HepG2 (cell line): Measurements from ENCODE around the gene PKD2L1. TPM values are rescaled to one million over a fixed set of nuclear protein-coding genes. Genes with fewer than 3 reads are reported as not detected.
A peak's percentile ranks its signal among the peaks of the same experiment; 100 is the strongest.

Source experiments
- ATAD3A ChIP-seq: sonication (generic); formaldehyde crosslinking; IDR thresholded peaks from 2 replicates; pipeline ENCODE4 v1.4.0; 2020; ENCODE audit warnings: missing genetic modification reagents
- ATF2 ChIP-seq: sonication (generic); formaldehyde crosslinking; IDR thresholded peaks from 2 replicates; pipeline ENCODE4 v1.4.0; 2020; ENCODE audit warnings: missing genetic modification reagents
- FOXM1 ChIP-seq: sonication (generic); formaldehyde crosslinking; IDR thresholded peaks from 2 replicates; pipeline ENCODE4 v1.5.0; 2020; ENCODE audit warnings: missing genetic modification reagents
- HDAC2 ChIP-seq: sonication (generic); formaldehyde crosslinking; IDR thresholded peaks from 2 replicates; pipeline ENCODE4 v1.4.0; 2020; ENCODE audit warnings: missing genetic modification reagents
- MAFK ChIP-seq, 2 experiments: IDR thresholded peaks in 1 of 2; conservative IDR thresholded peaks in 1 of 2; 2 replicates each; pipeline ENCODE4 v1.6.1; 2011; ENCODE audit warnings: improper control_type of control experiment in 2 of 2, low read length in 2 of 2
- MATR3 ChIP-seq: sonication (generic); formaldehyde crosslinking; IDR thresholded peaks from 2 replicates; pipeline ENCODE4 v1.4.0; 2020; ENCODE audit warnings: missing genetic modification reagents
- NFYC ChIP-seq: IDR thresholded peaks from 2 replicates; pipeline ENCODE4 v1.6.1; 2016; ENCODE audit warnings: missing genetic modification reagents, missing compliant biosample characterization
- SMYD3 ChIP-seq: sonication (generic); formaldehyde crosslinking; IDR thresholded peaks from 2 replicates; pipeline ENCODE4 v1.8.1; 2023; ENCODE audit warnings: mild to moderate bottlenecking, missing genetic modification reagents
- ZHX2 ChIP-seq, 2 experiments: sonication (generic) in 1 of 2; formaldehyde crosslinking in 1 of 2; IDR thresholded peaks; 2 replicates each; pipeline versions ENCODE4 v1.6.1 to v1.9.0; 2014 to 2022; ENCODE audit warnings: antibody characterized with exemption in 1 of 2, borderline replicate concordance in 1 of 2, inconsistent platforms in 1 of 2, low read depth in 1 of 2, missing genetic modification reagents in 1 of 2
- ZNF256 ChIP-seq: sonication (generic); formaldehyde crosslinking; conservative IDR thresholded peaks from 2 replicates; pipeline ENCODE4 v1.4.0; 2020; ENCODE audit warnings: missing genetic modification reagents
- ZNF615 ChIP-seq: sonication (generic); formaldehyde crosslinking; IDR thresholded peaks from 2 replicates; pipeline ENCODE4 v1.5.0; 2020; ENCODE audit warnings: mild to moderate bottlenecking, missing genetic modification reagents, borderline replicate concordance
- ZSCAN21 ChIP-seq: sonication (generic); formaldehyde crosslinking; IDR thresholded peaks from 2 replicates; pipeline ENCODE4 v1.8.0; 2022; ENCODE audit warnings: mild to moderate bottlenecking, missing genetic modification reagents, moderate library complexity, borderline replicate concordance
- polyA plus RNA-seq, 8 experiments: library from polyadenylated mRNA; depleted of rRNA in 3 of 8; stranded (reverse) in 7 of 8; unstranded in 1 of 8; fragments of >200 nt; fragmentation: Illumina TruSeq in 4 of 8; extraction: Trizol in 4 of 8; gene quantifications; 2 replicates each; pipeline versions ENCODE4 v1.2.1 to v1.2.3, GENCODE V29; 2011 to 2016; ENCODE audit warnings: low read depth in 4 of 8, missing spikeins in 1 of 8, mixed read lengths in 1 of 8; ENCODE audit not compliant: insufficient read depth in 1 of 8
- total RNA-seq, 5 experiments: library from RNA; depleted of rRNA; stranded (reverse); fragments of >200 nt; fragmentation: Illumina TruSeq; extraction: Trizol; gene quantifications; 2 replicates each; pipeline ENCODE4 v1.2.3, GENCODE V29; 2016; ENCODE audit warnings: low read depth in 1 of 5
- TF ChIP-seq, protein P1 (sequence below): sonication (generic); formaldehyde crosslinking; IDR thresholded peaks from 2 replicates; pipeline ENCODE4 v1.9.0; 2021; ENCODE audit warnings: missing genetic modification reagents, borderline replicate concordance

The PKD2L1 gene
- total and polyA plus RNA-seq, 2 of the 13 experiments (the other 11 are each of a cell fraction or from before 2014, with no cell fraction given) = 0.07 to 0.15 TPM

- peak; percentile 71 for TF ChIP-seq ZHX2 (IDR thresholded peaks at IDR 0.05; ENCODE audit: low read depth)
- no peak for TF ChIP-seq ZHX2 (CRISPR knock-in tag; IDR thresholded peaks at IDR 0.05; ENCODE audit: borderline replicate concordance)
- peak; percentile 70; the same call in 1 of the 2 replicates for TF ChIP-seq SMYD3 (CRISPR knock-in tag)
- peak in 1 of 2 experiments; percentile 25; a peak in 1 of 4 replicates for TF ChIP-seq MAFK (conservative IDR thresholded peaks at IDR 0.05 in 1 of 2, IDR thresholded peaks at IDR 0.05 in 1 of 2; ENCODE audit: low read length in 2 of 2)
- no peak; the same call in 1 of the 2 replicates for TF ChIP-seq ZNF615 (CRISPR knock-in tag)
- no peak for TF ChIP-seq FOXM1 (CRISPR knock-in tag)
- TF ChIP-seq, protein P1, sequence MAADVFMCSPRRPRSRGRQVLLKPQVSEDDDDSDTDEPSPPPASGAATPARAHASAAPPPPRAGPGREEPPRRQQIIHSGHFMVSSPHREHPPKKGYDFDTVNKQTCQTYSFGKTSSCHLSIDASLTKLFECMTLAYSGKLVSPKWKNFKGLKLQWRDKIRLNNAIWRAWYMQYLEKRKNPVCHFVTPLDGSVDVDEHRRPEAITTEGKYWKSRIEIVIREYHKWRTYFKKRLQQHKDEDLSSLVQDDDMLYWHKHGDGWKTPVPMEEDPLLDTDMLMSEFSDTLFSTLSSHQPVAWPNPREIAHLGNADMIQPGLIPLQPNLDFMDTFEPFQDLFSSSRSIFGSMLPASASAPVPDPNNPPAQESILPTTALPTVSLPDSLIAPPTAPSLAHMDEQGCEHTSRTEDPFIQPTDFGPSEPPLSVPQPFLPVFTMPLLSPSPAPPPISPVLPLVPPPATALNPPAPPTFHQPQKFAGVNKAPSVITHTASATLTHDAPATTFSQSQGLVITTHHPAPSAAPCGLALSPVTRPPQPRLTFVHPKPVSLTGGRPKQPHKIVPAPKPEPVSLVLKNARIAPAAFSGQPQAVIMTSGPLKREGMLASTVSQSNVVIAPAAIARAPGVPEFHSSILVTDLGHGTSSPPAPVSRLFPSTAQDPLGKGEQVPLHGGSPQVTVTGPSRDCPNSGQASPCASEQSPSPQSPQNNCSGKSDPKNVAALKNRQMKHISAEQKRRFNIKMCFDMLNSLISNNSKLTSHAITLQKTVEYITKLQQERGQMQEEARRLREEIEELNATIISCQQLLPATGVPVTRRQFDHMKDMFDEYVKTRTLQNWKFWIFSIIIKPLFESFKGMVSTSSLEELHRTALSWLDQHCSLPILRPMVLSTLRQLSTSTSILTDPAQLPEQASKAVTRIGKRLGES = no peak
- TF ChIP-seq ZNF256 (CRISPR knock-in tag) = no peak
- TF ChIP-seq ATAD3A (CRISPR knock-in tag) = no peak
- peak; percentile 65; the same call in 1 of the 2 replicates for TF ChIP-seq ZSCAN21 (CRISPR knock-in tag)
- peak; percentile 79 for TF ChIP-seq ATF2 (CRISPR knock-in tag)
- peak; percentile 95 for TF ChIP-seq NFYC (CRISPR knock-in tag)
- TF ChIP-seq HDAC2 (CRISPR knock-in tag) = peak; percentile 88
- TF ChIP-seq MATR3 (CRISPR knock-in tag) = no peak
Observed at GRCh38 chr10:100267239-100268104, 62.6 kb downstream of the PKD2L1 start, which contains the start of gene CWF19L1 (continued).
